Transverse colon (tissue), 4 donors: Measurements from ENCODE around the gene GAS2L1. TPM values are rescaled to one million over a fixed set of nuclear protein-coding genes. Genes with fewer than 3 reads are reported as not detected.

Experiments used
- DNase-seq: peaks from one replicate; pipeline ENCODE4 v3.0.0-alpha.2; 2019
- H3K27ac ChIP-seq, 4 donors: fragments of 200-600 bp; sonication (generic); 2 replicates each; pipeline ENCODE4 v1.5.1; 2016 to 2018; ENCODE audit warnings: inconsistent platforms in 4 of 4
- H3K27me3 ChIP-seq: fragments of 200-600 bp; sonication (generic); 2 replicates; pipeline ENCODE4 v1.5.1; 2017; ENCODE audit warnings: inconsistent platforms
- H3K36me3 ChIP-seq, 4 donors: fragments of 200-600 bp; sonication (generic); 2 replicates each; pipeline ENCODE4 v1.5.1; 2017 to 2019; ENCODE audit warnings: inconsistent platforms in 4 of 4
- H3K4me1 ChIP-seq, 4 donors: fragments of 200-600 bp; sonication (generic); 2 replicates each; pipeline ENCODE4 v1.5.1; 2017 to 2020; ENCODE audit warnings: inconsistent platforms in 4 of 4
- H3K4me3 ChIP-seq, 4 donors: fragments of 200-600 bp; sonication (generic); 1 replicate in 1 of 4; 2 replicates in 3 of 4; pipeline versions ENCODE4 v1.5.1 to v1.6.1; 2017 to 2019; ENCODE audit warnings: inconsistent platforms in 4 of 4
- H3K9me3 ChIP-seq, 2 donors: fragments of 200-600 bp; sonication (generic); 2 replicates each; pipeline ENCODE4 v1.5.1; 2017 to 2019; ENCODE audit warnings: inconsistent platforms in 2 of 2
- EP300 ChIP-seq: sonication (generic); formaldehyde crosslinking; IDR thresholded peaks from one replicate; pipeline ENCODE4 v1.6.1; 2017; ENCODE audit warnings: antibody characterized with exemption, low read depth
- POLR2A ChIP-seq: fragments of 450-650 bp; IDR thresholded peaks from one replicate; pipeline ENCODE4 v1.6.1; 2016; ENCODE audit warnings: antibody characterized with exemption, mild to moderate bottlenecking, moderate library complexity
- POLR2AphosphoS5 ChIP-seq, 3 donors: sonication (generic); formaldehyde crosslinking; IDR thresholded peaks; one replicate each; pipeline ENCODE4 v1.6.1; 2016; ENCODE audit warnings: antibody characterized with exemption in 3 of 3
- WGBS, 2 donors: methylation state at CpG; one replicate each; pipeline ENCODE4 v1.1.5; 2018; ENCODE audit warnings: low coverage in 1 of 2; 5-methylcytosine and 5-hydroxymethylcytosine counted together
- in situ Hi-C, 4 donors: fragments of 200-750 bp; cut with MboI; loops; one replicate each; pipeline versions ENCODE4 v1.15.0 to v1.15.1; 2017; ENCODE audit warnings: low sequenced_read_pairs in 3 of 4, low pct_ligation_motif_present in 1 of 4, low pct_unique_long_range_greater_than_20kb in 1 of 4
- intact Hi-C: fragments of 100-400 bp; cut with DNase I; formaldehyde crosslinking; loops from one replicate; pipeline ENCODE4 v1.15.1; 2023; ENCODE audit warnings: low total_unique reads
- total RNA-seq, 4 donors: library from RNA; depleted of rRNA; stranded (reverse); fragments of >200 nt; gene quantifications; one replicate each; pipeline ENCODE4 v1.1.0, GENCODE V29; 2016
- TF ChIP-seq, protein P1 (sequence below), 5 experiments: fragments of 200-600 bp in 3 of 5; fragments of 450-650 bp in 2 of 5; sonication (generic) in 3 of 5; IDR thresholded peaks; 1 replicate in 2 of 5; 2 replicates in 3 of 5; pipeline ENCODE4 v1.5.1; 2016 to 2017; ENCODE audit warnings: antibody characterized with exemption in 5 of 5, inconsistent platforms in 3 of 5, mild to moderate bottlenecking in 2 of 5, moderate library complexity in 1 of 5

GAS2L1 gene
- total RNA-seq, 4 donors from 2014 or later: 21.1 to 81.0 (median 43.6) TPM

DNA sequence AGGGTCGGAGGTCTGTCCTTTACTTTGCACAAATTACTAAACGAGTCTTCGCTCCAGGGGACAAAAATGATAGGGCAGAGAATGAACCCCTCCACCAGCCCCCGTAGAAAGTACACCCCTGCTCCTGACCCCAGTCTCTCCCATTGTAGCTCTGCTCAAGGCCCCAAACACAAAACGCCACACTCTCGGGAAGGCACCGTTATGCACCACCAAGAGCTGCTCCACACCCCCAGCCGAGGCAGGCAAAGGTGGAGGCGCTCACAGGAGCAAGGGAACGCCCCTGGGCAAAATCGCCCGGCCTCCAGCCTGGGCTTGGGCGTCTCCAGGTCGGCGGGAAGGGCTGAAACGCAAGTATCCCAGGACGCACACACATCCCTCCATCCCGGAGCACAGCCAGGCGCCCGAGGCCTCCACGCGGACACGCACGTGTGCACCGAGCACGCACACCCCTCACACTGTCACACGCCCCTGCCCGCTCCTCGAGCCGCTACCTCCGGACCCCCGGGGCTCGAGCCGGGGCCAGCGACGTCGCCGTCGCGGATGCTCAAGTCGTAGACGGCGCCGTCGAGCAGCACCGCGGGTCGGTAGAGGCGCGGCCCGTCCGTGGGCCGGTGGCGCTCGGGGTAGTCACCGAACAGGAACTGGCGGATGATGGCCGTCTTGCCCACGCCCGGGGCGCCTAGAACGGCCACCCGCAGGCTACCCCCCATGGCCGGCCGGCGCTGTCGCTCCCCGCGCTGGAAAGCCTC, 8.3 kb downstream of the GAS2L1 start:
- TF ChIP-seq EP300 (no peak), POLR2AphosphoS5 (IDR thresholded peaks at IDR 0.05) (no peak), POLR2A (no peak)
- TF ChIP-seq, protein P1, sequence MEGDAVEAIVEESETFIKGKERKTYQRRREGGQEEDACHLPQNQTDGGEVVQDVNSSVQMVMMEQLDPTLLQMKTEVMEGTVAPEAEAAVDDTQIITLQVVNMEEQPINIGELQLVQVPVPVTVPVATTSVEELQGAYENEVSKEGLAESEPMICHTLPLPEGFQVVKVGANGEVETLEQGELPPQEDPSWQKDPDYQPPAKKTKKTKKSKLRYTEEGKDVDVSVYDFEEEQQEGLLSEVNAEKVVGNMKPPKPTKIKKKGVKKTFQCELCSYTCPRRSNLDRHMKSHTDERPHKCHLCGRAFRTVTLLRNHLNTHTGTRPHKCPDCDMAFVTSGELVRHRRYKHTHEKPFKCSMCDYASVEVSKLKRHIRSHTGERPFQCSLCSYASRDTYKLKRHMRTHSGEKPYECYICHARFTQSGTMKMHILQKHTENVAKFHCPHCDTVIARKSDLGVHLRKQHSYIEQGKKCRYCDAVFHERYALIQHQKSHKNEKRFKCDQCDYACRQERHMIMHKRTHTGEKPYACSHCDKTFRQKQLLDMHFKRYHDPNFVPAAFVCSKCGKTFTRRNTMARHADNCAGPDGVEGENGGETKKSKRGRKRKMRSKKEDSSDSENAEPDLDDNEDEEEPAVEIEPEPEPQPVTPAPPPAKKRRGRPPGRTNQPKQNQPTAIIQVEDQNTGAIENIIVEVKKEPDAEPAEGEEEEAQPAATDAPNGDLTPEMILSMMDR (IDR thresholded peaks at IDR 0.05): no peak
- Histone ChIP-seq H3K4me1 (peaks cover 41 to 63% (median 52%) of the 10 kb centered on the region in 4 donors), H3K27ac (no peak overlapping the region), H3K36me3 (no peaks in the 10 kb centered on the region), H3K9me3 (no peaks in the 10 kb centered on the region), H3K27me3 (peaks cover 42% of the 10 kb centered on the region), H3K4me3 (peak overlapping the region in 3 of 4 donors; percentile 17 to 45 (median 41))
- intact Hi-C loops: no loop called here
- WGBS, 2 donors: 3 to 25% methylated on average over 2 to 61 of the region's 69 CpGs
- in situ Hi-C loops: no loop called here
- DNase-seq: peak; percentile 39

- no peak for TF ChIP-seq POLR2AphosphoS5 (IDR thresholded peaks at IDR 0.05)
- TF ChIP-seq, protein P1 (IDR thresholded peaks at IDR 0.05): no peak
- no peak for TF ChIP-seq EP300
- TF ChIP-seq POLR2A: no peak
- Histone ChIP-seq H3K4me1 (peaks cover 34 to 55% (median 45%) of the 10 kb centered on the region in 4 donors), H3K27ac (no peak within 1 kb of the TSS), H3K4me3 (peak within 1 kb of the TSS in 3 of 4 donors; percentile 17 to 45 (median 41)), H3K36me3 (no peaks in the 10 kb centered on the region), H3K27me3 (peaks cover 42% of the 10 kb centered on the region), H3K9me3 (no peaks in the 10 kb centered on the region)
- DNase-seq: no peak
- in situ Hi-C loops: no loop called here
- 5% methylated on average over 88 of the region's 103 CpGs; no CpG with 5 or more reads in 1 of the 2 donors for WGBS, 2 donors
- intact Hi-C loops: no loop called here
These were observed 9.1 kb downstream of the GAS2L1 start, which contains the start of gene RASL10A for GRCh38 chr22:29315286-29316140. RASL10A (minus strand) TSS chr22:29315697; CDS start chr22:29315246, 451 bp downstream.

DNA sequence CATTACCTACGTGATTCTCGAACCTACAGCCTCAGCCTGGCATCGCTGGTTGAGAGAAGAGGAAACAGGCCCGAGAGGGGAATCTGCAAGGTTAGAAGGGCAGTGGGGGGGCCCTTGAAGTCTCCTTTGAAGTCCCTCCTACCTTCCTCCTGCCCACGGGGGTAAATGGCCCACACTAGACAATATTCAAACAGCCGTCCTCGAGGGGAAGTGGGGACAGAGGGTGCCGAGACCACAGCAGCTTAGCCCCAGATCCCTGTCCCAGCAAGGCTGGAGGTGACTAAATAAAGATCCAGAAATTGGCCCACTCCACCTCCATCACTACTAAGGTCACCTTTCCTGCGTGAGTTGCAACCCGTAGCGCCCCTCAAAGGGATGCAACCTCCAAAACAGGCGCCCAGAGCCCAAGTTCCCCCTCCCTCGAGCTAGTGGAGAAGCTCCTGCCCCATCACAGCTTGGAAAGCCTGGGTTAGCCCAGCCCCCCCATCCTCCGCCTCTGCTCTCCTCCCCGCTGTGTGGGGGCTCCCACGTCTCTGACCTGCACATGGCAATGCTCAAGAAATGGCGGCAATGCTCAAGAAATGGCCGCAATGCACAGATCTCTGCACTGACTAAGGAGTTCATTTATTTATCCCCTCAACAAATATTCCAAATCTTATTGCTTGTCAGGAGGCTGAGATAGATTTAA, 9.8 kb downstream of the GAS2L1 start:
- in situ Hi-C loops: no loop called here
- WGBS, 2 donors: 62% methylated on average over 18 of the region's 18 CpGs; no CpG with 5 or more reads in 1 of the 2 donors
- Histone ChIP-seq H3K4me3 (peak overlapping the region in 1 of 4 donors; percentile 45), H3K9me3 (no peaks in the 10 kb centered on the region), H3K27ac (no peak overlapping the region), H3K27me3 (peaks cover 42% of the 10 kb centered on the region), H3K4me1 (peaks cover 30 to 48% (median 38%) of the 10 kb centered on the region in 4 donors), H3K36me3 (no peaks in the 10 kb centered on the region)
- intact Hi-C loops: no loop called here
- TF ChIP-seq, protein P1 (IDR thresholded peaks at IDR 0.05): no peak
- TF ChIP-seq POLR2AphosphoS5 (IDR thresholded peaks at IDR 0.05) (no peak), POLR2A (no peak), EP300 (no peak)
- DNase-seq: no peak
